ENCODE results near the gene PELI3. TPM values are rescaled to one million over a fixed set of nuclear protein-coding genes. Genes with fewer than 3 reads are reported as not detected.

PELI3 gene
- total and polyA plus RNA-seq, 2 of the 8 experiments (the other 6 are each of a cell fraction or from before 2014, with no cell fraction given), result 5.2 to 7.6 TPM

- TF ChIP-seq CHD7 (IDR thresholded peaks at IDR 0.05; ENCODE audit: insufficient replicate concordance, low read length) (no peak), EGR1 (IDR thresholded peaks at IDR 0.05; ENCODE audit: borderline replicate concordance, low read depth, low read length) (no peak), TAF1 (IDR thresholded peaks at IDR 0.05; ENCODE audit: low read depth, low read length) (0 out of 2 replicates have a peak, but pooled peaks have one; percentile 19), SIRT6 (IDR thresholded peaks at IDR 0.05; ENCODE audit: low read length) (no peak), GTF2F1 (IDR thresholded peaks at IDR 0.05; ENCODE audit: borderline replicate concordance, low read depth, low read length) (no peak), CTCF (IDR thresholded peaks at IDR 0.05; ENCODE audit: control extremely low read depth in 1 of 3, insufficient read depth in 1 of 3, low read depth in 1 of 3, low read length in 3 of 3) (peak; percentile 60 to 76 (median 66)), MAX (IDR thresholded peaks at IDR 0.05) (peak; percentile 51)
Measured at GRCh38 chr11:66418168-66418985, 48.3 kb upstream of the PELI3 start (continued).
